IPS-NIHi7 (cell line): ENCODE results near the gene UGT1A8.
"Not testable (repeated sequence)": the region's sequence is repeated elsewhere in the genome, so short reads cannot be mapped to it uniquely, and the experiment has no call there.

ENCODE experiments used
- DNase-seq: peaks from one replicate; pipeline ENCODE4 v3.0.0; 2012; ENCODE audit warnings: mixed read lengths; ENCODE audit errors: extremely low spot score

Gene UGT1A8

GRCh38 chr2:233617476-233617875, at the start of gene UGT1A8:
UGT1A8 (plus strand) TSS chr2:233617633; CDS start chr2:233617708, 75 bp downstream.
- DNase-seq = not testable (repeated sequence)

GRCh38 chr2:233571001-233571400, 46.4 kb upstream of the UGT1A8 start:
- no peak for DNase-seq

- no peak for DNase-seq
These were observed 46.0 kb upstream of the UGT1A8 start for GRCh38 chr2:233571462-233571861.

- no peak for DNase-seq
These were observed 45.0 kb upstream of the UGT1A8 start for GRCh38 chr2:233572468-233572867.

GRCh38 chr2:233577341-233577740, 40.1 kb upstream of the UGT1A8 start:
- DNase-seq = not testable (repeated sequence)

GRCh38 chr2:233583217-233583965, 34.0 kb upstream of the UGT1A8 start:
- not testable (repeated sequence) for DNase-seq

- no peak for DNase-seq
These were observed 33.2 kb upstream of the UGT1A8 start for GRCh38 chr2:233584210-233584609.

- DNase-seq = no peak
These were observed 29.0 kb upstream of the UGT1A8 start for GRCh38 chr2:233588400-233588799.

GRCh38 chr2:233592706-233593105, 24.7 kb upstream of the UGT1A8 start:
- not testable (repeated sequence) for DNase-seq

GRCh38 chr2:233593201-233593600, 24.2 kb upstream of the UGT1A8 start:
- no peak for DNase-seq

- no peak for DNase-seq
These were observed 19.9 kb upstream of the UGT1A8 start for GRCh38 chr2:233597522-233597921.

GRCh38 chr2:233598952-233599351, 18.5 kb upstream of the UGT1A8 start:
- no peak for DNase-seq

- DNase-seq = no peak
These were observed 17.0 kb upstream of the UGT1A8 start for GRCh38 chr2:233600386-233600785.

GRCh38 chr2:233602076-233602475, 15.4 kb upstream of the UGT1A8 start:
- no peak for DNase-seq

GRCh38 chr2:233603520-233603919, 13.9 kb upstream of the UGT1A8 start:
- DNase-seq = no peak

GRCh38 chr2:233604826-233605225, 12.6 kb upstream of the UGT1A8 start:
- DNase-seq = no peak

- no peak for DNase-seq
These were observed 11.8 kb upstream of the UGT1A8 start for GRCh38 chr2:233605680-233606079.

GRCh38 chr2:233611284-233611683, 6.1 kb upstream of the UGT1A8 start:
- DNase-seq = no peak

GRCh38 chr2:233620204-233620603, 2.8 kb downstream of the UGT1A8 start:
- DNase-seq = no peak

GRCh38 chr2:233621863-233622262, 4.4 kb downstream of the UGT1A8 start:
- DNase-seq = not testable (repeated sequence)

- DNase-seq = no peak
These were observed 10.0 kb downstream of the UGT1A8 start for GRCh38 chr2:233627331-233628025.

- not testable (repeated sequence) for DNase-seq
These were observed 18.9 kb downstream of the UGT1A8 start, which contains the start of gene UGT1A10 for GRCh38 chr2:233636306-233636705. UGT1A10 (plus strand) TSS chr2:233636448; CDS start chr2:233636523, 75 bp downstream.

GRCh38 chr2:233638836-233639235, 21.4 kb downstream of the UGT1A8 start:
- DNase-seq = no peak
